Choroid plexus epithelial cell (primary cell): ENCODE results near the gene C14orf132.

Experiments used
- DNase-seq: peaks from one replicate; pipeline ENCODE4 v3.0.0-alpha.2; 2010; ENCODE audit warnings: low read depth
- H3K4me3 ChIP-seq: 2 replicates; pipeline ENCODE4 v1.5.1; 2011; ENCODE audit warnings: low read depth, mild to moderate bottlenecking, control low read depth, low read length, moderate library complexity
- TF ChIP-seq, protein P1 (sequence below): conservative IDR thresholded peaks from 2 replicates; pipeline ENCODE4 v1.5.1; 2011; ENCODE audit warnings: low read depth, mild to moderate bottlenecking, control low read depth, inconsistent platforms, low read length, moderate library complexity

The C14orf132 gene

DNA sequence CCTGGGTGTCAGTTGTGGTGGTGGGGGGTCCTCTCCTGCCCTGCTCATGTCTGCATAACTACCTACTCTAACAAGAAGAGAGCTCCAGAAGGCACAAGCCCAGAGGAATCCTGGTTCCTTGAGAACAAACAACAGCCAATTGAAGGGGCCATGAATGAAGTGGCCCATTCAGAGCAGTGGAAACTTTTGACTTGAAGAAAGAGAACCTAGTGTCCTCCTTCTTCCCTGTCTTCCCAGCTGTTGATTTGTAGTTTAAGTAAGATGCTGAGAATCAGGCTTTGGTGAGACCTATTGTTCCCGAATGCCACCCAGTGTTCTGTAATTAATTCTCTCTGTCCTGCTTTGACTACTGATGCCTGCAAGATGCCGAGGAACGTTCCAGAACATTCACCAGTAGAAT lies 79.2 kb downstream of the C14orf132 start:
- TF ChIP-seq, protein P1, sequence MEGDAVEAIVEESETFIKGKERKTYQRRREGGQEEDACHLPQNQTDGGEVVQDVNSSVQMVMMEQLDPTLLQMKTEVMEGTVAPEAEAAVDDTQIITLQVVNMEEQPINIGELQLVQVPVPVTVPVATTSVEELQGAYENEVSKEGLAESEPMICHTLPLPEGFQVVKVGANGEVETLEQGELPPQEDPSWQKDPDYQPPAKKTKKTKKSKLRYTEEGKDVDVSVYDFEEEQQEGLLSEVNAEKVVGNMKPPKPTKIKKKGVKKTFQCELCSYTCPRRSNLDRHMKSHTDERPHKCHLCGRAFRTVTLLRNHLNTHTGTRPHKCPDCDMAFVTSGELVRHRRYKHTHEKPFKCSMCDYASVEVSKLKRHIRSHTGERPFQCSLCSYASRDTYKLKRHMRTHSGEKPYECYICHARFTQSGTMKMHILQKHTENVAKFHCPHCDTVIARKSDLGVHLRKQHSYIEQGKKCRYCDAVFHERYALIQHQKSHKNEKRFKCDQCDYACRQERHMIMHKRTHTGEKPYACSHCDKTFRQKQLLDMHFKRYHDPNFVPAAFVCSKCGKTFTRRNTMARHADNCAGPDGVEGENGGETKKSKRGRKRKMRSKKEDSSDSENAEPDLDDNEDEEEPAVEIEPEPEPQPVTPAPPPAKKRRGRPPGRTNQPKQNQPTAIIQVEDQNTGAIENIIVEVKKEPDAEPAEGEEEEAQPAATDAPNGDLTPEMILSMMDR, result no peak
- H3K4me3 ChIP-seq, result no peak overlapping the region
- DNase-seq, result no peak

DNA sequence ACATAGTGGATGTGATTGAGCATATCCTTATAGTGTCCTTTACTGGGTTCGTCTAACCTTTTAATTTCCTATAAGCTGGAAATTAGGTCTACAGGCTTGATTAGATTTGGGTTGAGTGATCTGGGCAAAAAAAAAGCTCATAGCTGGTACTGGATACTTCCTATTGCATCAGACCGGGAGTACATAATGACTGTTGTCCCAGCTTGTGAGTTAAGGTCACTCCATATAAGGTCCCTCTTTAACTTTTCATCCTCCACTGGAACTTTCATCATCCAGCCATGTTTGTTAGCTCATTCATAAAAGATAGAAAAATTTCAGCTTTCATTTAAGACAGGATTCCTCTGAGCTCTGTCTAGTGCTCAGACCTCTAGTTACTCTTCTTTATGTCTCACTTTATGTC lies 80.8 kb downstream of the C14orf132 start:
- H3K4me3 ChIP-seq, result no peak overlapping the region
- TF ChIP-seq, protein P1, result no peak
- DNase-seq, result no peak

DNA sequence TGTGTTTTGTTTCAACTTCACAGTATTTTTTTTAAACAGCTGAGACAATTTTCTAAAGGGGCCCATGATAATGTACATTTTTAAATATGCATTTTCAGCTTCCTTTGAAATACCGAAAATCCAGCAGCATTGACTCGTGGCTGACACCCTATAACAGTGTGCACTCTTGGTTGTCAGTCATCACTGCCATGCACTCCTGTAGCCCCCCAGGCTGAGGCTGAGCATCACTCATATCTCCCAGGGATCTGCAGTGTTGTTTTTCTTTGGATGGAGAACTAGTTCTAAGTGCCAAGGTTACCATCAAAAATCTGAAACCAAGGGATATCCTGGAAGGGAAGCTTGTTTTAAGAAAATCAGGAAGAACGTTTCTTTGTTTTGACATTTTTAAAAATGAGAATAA lies 81.2 kb downstream of the C14orf132 start:
- TF ChIP-seq, protein P1, result no peak
- H3K4me3 ChIP-seq, result no peak overlapping the region
- DNase-seq, result no peak

DNA sequence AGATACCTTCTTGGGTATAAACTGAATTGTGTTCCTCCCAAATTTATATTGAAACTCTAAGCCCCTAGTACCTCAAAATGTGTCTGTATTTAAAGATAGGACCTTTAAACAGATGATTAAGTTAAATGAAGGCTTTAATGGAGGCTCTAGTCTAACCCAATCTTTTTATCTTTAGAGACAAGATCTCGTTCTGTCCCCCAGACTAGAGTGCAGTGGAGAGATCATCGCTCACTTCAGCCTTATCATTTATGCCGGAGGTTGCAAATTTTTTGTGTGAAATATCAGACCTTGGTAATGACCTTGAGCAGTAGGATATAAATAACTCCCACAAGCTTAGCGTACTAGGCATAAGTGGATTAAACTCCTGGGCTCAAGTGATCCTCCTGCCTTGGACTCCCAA lies 81.8 kb downstream of the C14orf132 start:
- DNase-seq, result no peak
- TF ChIP-seq, protein P1, result no peak
- H3K4me3 ChIP-seq, result no peak overlapping the region

DNA sequence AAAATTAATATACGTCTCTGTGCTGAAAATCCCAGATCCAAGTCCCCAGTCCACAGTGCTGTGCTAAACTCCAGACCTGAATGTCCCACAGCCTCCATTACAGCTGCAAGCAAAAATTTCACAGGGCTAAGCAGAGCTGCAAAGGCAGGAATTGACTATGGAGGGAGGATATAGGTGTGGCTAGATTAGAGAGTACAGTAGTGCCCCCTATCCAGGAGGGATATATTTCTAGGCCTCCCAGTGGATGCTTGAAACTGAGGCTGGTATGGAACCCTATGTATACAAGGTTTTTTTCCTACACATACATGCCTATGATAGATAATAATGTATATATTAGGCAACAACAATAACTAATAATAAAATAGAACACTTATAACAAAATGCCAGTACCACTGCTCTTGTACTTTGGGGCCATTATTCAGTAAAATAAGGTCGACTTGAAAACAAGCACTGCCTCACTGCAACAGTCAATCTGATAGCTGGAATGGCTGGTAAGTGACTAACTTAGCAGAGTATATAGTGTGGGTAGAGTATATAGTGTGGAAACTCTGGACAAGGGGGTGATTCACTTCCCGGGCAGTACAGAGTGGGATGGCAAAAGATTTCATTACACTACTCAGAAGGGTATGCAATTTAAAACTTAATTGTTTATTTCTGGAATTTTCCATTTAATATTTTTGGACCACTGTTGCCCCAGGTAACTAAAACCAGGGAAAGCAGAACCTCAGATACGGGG lies 82.7 kb downstream of the C14orf132 start:
- TF ChIP-seq, protein P1, result no peak
- no peak overlapping the region for H3K4me3 ChIP-seq
- peak; percentile 72 for DNase-seq

DNA sequence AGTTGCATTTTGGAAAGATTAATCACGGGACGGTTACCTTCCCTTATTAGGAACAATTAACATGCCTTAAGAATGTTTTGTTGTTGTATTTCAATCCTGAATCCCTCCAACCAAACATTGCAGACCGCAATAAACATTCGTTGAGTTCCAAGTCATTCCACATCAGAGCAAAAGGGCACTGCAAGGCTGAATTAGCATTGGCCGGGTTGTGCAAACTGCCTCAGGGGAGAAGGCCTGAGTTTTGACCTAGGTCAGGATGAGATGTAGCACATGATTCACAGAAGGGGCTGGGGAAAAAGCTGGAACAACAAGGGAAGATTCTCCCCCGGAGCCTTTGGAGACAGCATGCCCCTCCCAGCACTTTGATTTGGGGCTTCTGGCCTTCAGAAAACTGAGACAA lies 83.3 kb downstream of the C14orf132 start:
- TF ChIP-seq, protein P1, result no peak
- DNase-seq, result peak; percentile 92
- H3K4me3 ChIP-seq, result no peak overlapping the region

DNA sequence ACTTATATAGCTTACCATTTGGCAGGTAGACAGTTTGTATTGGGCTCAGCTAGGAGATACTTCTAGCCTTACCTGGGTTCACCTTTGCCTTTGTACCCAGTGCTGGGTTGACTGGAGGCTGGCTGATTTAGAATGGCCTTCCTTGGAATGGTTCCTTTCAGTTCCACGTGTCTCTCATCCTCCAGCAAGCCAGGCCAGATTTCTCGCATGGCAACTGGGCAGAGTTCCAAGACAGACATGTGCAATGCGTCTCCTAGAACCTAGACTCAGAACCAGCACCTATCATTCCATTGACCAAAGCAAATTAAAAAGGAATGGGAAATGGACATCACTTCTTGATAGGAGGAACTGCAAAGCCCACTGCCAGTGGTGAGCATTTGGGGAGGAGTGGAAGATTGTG lies 86.4 kb downstream of the C14orf132 start:
- no peak overlapping the region for H3K4me3 ChIP-seq
- peak; percentile 77 for DNase-seq
- TF ChIP-seq, protein P1, result no peak
